Hindlimb muscle (tissue), 1 donor: Measurements from ENCODE around the gene SKIDA1. TPM values are rescaled to one million over a fixed set of nuclear protein-coding genes. Genes with fewer than 3 reads are reported as not detected.
A peak's percentile ranks its signal among the peaks of the same experiment; 100 is the strongest.

ENCODE experiments used
- DNase-seq: peaks from one replicate; pipeline ENCODE4 v3.0.0-alpha.2; 2013
- polyA plus RNA-seq: library from polyadenylated mRNA; unstranded; fragments of 120-200 nt; gene quantifications from one replicate; pipeline ENCODE4 v1.2.1, GENCODE V29; 2013; ENCODE audit not compliant: insufficient read length

The SKIDA1 gene
- polyA plus RNA-seq, 1 donor = 2.2 TPM

GRCh38 chr10:21499701-21500577 is 25.5 kb downstream of the SKIDA1 start:
- DNase-seq = no peak

- DNase-seq = no peak
Measured at GRCh38 chr10:21498986-21499385, 26.5 kb downstream of the SKIDA1 start.

GRCh38 chr10:21498377-21498776 is 27.1 kb downstream of the SKIDA1 start:
- DNase-seq = no peak

GRCh38 chr10:21497177-21497807 is 28.2 kb downstream of the SKIDA1 start:
- peak; percentile 89 for DNase-seq

GRCh38 chr10:21496343-21497176 is 28.9 kb downstream of the SKIDA1 start:
- no peak for DNase-seq

GRCh38 chr10:21495752-21496342 is 29.6 kb downstream of the SKIDA1 start:
- peak; percentile 91 for DNase-seq

- DNase-seq = no peak
Measured at GRCh38 chr10:21495002-21495751, 30.3 kb downstream of the SKIDA1 start.

- no peak for DNase-seq
Measured at GRCh38 chr10:21494191-21495001, 31.1 kb downstream of the SKIDA1 start.

GRCh38 chr10:21493784-21494183 is 31.7 kb downstream of the SKIDA1 start:
- no peak for DNase-seq

- no peak for DNase-seq
Measured at GRCh38 chr10:21492421-21492820, 33.1 kb downstream of the SKIDA1 start.

- DNase-seq = no peak
Measured at GRCh38 chr10:21490711-21491105, 34.8 kb downstream of the SKIDA1 start.

GRCh38 chr10:21490028-21490710 is 35.3 kb downstream of the SKIDA1 start:
- DNase-seq = no peak

- DNase-seq = no peak
Measured at GRCh38 chr10:21488957-21489446, 36.5 kb downstream of the SKIDA1 start.

GRCh38 chr10:21488246-21488956 is 37.1 kb downstream of the SKIDA1 start:
- no peak for DNase-seq

- DNase-seq = no peak
Measured at GRCh38 chr10:21487416-21488180, 37.9 kb downstream of the SKIDA1 start.

- DNase-seq = no peak
Measured at GRCh38 chr10:21482821-21483220, 42.7 kb downstream of the SKIDA1 start.

GRCh38 chr10:21481407-21481806 is 44.1 kb downstream of the SKIDA1 start:
- no peak for DNase-seq

GRCh38 chr10:21479570-21480315 is 45.7 kb downstream of the SKIDA1 start:
- no peak for DNase-seq
